Erythroblast (primary cell): ENCODE measurements around the gene ABCD1.

Source experiments
- GATA1 ChIP-seq: IDR thresholded peaks from 2 replicates; pipeline ENCODE4 v1.6.1; 2011; ENCODE audit warnings: low read depth, mild to moderate bottlenecking, control low read depth, low read length, moderate library complexity
- POLR2A ChIP-seq: IDR thresholded peaks from 2 replicates; pipeline ENCODE4 v1.6.1; 2011; ENCODE audit warnings: mild to moderate bottlenecking, low read length

- TF ChIP-seq POLR2A (no peak), GATA1 (no peak)
Observed at GRCh38 chrX:153688506-153688905, 36.1 kb upstream of the ABCD1 start.
